Renal cortex interstitium (tissue), 15 donors: ENCODE results near the gene GCLC. TPM values are rescaled to one million over a fixed set of nuclear protein-coding genes. Genes with fewer than 3 reads are reported as not detected.
"Not testable (repeated sequence)": the region's sequence is repeated elsewhere in the genome, so short reads cannot be mapped to it uniquely, and the experiment has no call there.

ENCODE experiments used
- DNase-seq, 11 donors: peaks; one replicate each; pipeline ENCODE4 v3.0.0-alpha.2; 2013; ENCODE audit warnings: low read depth in 9 of 11, low spot score in 4 of 11; ENCODE audit errors: extremely low read depth in 1 of 11
- long read RNA-seq, 16 experiments: transcript quantifications; one replicate each; lab custom pipeline, GENCODE V29; 2026
- polyA plus RNA-seq, 3 donors: library from polyadenylated mRNA; unstranded; fragments of 120-200 nt; gene quantifications; one replicate each; pipeline ENCODE4 v1.2.1, GENCODE V29; 2013; ENCODE audit not compliant: insufficient read length in 3 of 3

The GCLC gene
- polyA plus RNA-seq, result 10 to 100 TPM; 20.5 to 26.1 (median 24.9) TPM
- long read RNA-seq, donor 1, partial matches to known transcripts, result 0 of 1 reads
- long read RNA-seq, donor 1, other reads (novel, unspliced or antisense), result 0 of 1 reads
- long read RNA-seq, donor 2, partial matches to known transcripts, result 0 of 2 reads
- long read RNA-seq, donor 2, other reads (novel, unspliced or antisense), result 0 of 2 reads
- long read RNA-seq, donor 3, partial matches to known transcripts, result 0 of 4 reads
- long read RNA-seq, donor 3, other reads (novel, unspliced or antisense), result 0 of 4 reads
- long read RNA-seq, donor 4, partial matches to known transcripts, result 11 of 14 reads
- long read RNA-seq, donor 4, other reads (novel, unspliced or antisense), result 0 of 14 reads
- long read RNA-seq, donor 5, result 0 reads
- long read RNA-seq, donor 6, partial matches to known transcripts, result 0 of 3 reads
- long read RNA-seq, donor 6, other reads (novel, unspliced or antisense), result 0 of 3 reads
- long read RNA-seq, donor 7, partial matches to known transcripts, result 7 of 8 reads
- long read RNA-seq, donor 7, other reads (novel, unspliced or antisense), result 0 of 8 reads
- long read RNA-seq, donor 8, result 0 reads
- long read RNA-seq, donor 9, partial matches to known transcripts, result 0 of 3 reads
- long read RNA-seq, donor 9, other reads (novel, unspliced or antisense), result 0 of 3 reads
- long read RNA-seq, donor 10, partial matches to known transcripts, result 0 of 2 reads
- long read RNA-seq, donor 10, other reads (novel, unspliced or antisense), result 0 of 2 reads
- long read RNA-seq, donor 11, partial matches to known transcripts, result 9 of 9 reads
- long read RNA-seq, donor 11, other reads (novel, unspliced or antisense), result 0 of 9 reads
- long read RNA-seq, donor 12, partial matches to known transcripts, result 0 of 1 reads
- long read RNA-seq, donor 12, other reads (novel, unspliced or antisense), result 0 of 1 reads
- long read RNA-seq, donor 13, result 0 reads
- long read RNA-seq, donor 14, partial matches to known transcripts, result 6 of 7 reads
- long read RNA-seq, donor 14, other reads (novel, unspliced or antisense), result 0 of 7 reads
- long read RNA-seq, donor 15, partial matches to known transcripts, result 0 of 1 reads
- long read RNA-seq, donor 15, other reads (novel, unspliced or antisense), result 0 of 1 reads
- long read RNA-seq, donor 16, partial matches to known transcripts, result 21 of 25 reads
- long read RNA-seq, donor 16, other reads (novel, unspliced or antisense), result 0 of 25 reads

GRCh38 chr6:53544470-53545308 is at the start of gene GCLC:
Gene GCLC, minus strand, starts transcription at chr6:53545101. Its CDS starts 456 bp downstream, at chr6:53544645.
- peak; percentile 83 to 94 (median 89) for DNase-seq

GRCh38 chr6:53594596-53594995 is 49.7 kb upstream of the GCLC start:
- no peak for DNase-seq

GRCh38 chr6:53593001-53593488 is 48.1 kb upstream of the GCLC start:
- no peak for DNase-seq

GRCh38 chr6:53591873-53592272 is 47.0 kb upstream of the GCLC start:
- DNase-seq, result no peak

GRCh38 chr6:53588816-53589509 is 44.1 kb upstream of the GCLC start:
- no peak for DNase-seq

- DNase-seq, result no peak
Observed at GRCh38 chr6:53587291-53587690, 42.4 kb upstream of the GCLC start.

GRCh38 chr6:53585208-53585900 is 40.5 kb upstream of the GCLC start:
- DNase-seq, result no peak

GRCh38 chr6:53584726-53585125 is 39.8 kb upstream of the GCLC start:
- DNase-seq, result no peak

GRCh38 chr6:53583451-53583850 is 38.5 kb upstream of the GCLC start:
- DNase-seq, result no peak

- no peak for DNase-seq
Observed at GRCh38 chr6:53582963-53583362, 38.1 kb upstream of the GCLC start.

GRCh38 chr6:53581856-53582255 is 37.0 kb upstream of the GCLC start:
- DNase-seq, result no peak

GRCh38 chr6:53581173-53581773 is 36.4 kb upstream of the GCLC start:
- peak in 1 of 11 donors; percentile 10 for DNase-seq

- no peak for DNase-seq
Observed at GRCh38 chr6:53579338-53579737, 34.4 kb upstream of the GCLC start.

- DNase-seq, result no peak
Observed at GRCh38 chr6:53578371-53578770, 33.5 kb upstream of the GCLC start.

- DNase-seq, result no peak
Observed at GRCh38 chr6:53573299-53573698, 28.4 kb upstream of the GCLC start.

GRCh38 chr6:53572379-53572778 is 27.5 kb upstream of the GCLC start:
- not testable (repeated sequence) for DNase-seq
